Calu3 (cell line): ENCODE measurements around the gene TNIP2. TPM values are rescaled to one million over a fixed set of nuclear protein-coding genes. Genes with fewer than 3 reads are reported as not detected.

Source experiments
- Bru-seq: library from RNA; stranded (reverse); fragments of 400-500 nt; gene quantifications from one replicate; lab custom pipeline; 2021; lab: Mats Ljungman, UMichigan
- BruChase-seq, 2 experiments: library from RNA; stranded (reverse); fragments of 400-500 nt; gene quantifications; one replicate each; lab custom pipeline; 2021; lab: Mats Ljungman, UMichigan
- BruUV-seq: library from RNA; stranded (reverse); fragments of 400-500 nt; replicated peaks from 2 replicates; lab custom pipeline; 2021; lab: Mats Ljungman, UMichigan
- CTCF ChIA-PET: fragments of 300-600 bp; sonication (Branson Sonifier 250); formaldehyde crosslinking; loops from one replicate; lab custom pipeline; 2022; ENCODE audit warnings: antibody characterized with exemption; lab: Charles Lee
- DNase-seq: peaks from one replicate; pipeline ENCODE4 v3.0.0; 2022
- H3K27ac Mint-ChIP-seq: one replicate; pipeline ENCODE4 v1.8.0; 2022; ENCODE audit warnings: mixed read lengths; ENCODE audit not compliant: unreplicated experiment
- H3K27me3 Mint-ChIP-seq: one replicate; pipeline ENCODE4 v1.8.0; 2022; ENCODE audit warnings: mixed read lengths; ENCODE audit not compliant: unreplicated experiment
- H3K36me3 Mint-ChIP-seq: one replicate; pipeline ENCODE4 v1.8.0; 2022; ENCODE audit warnings: mild to moderate bottlenecking, moderate library complexity, mixed read lengths; ENCODE audit not compliant: insufficient read depth, unreplicated experiment
- H3K4me1 Mint-ChIP-seq: one replicate; pipeline ENCODE4 v1.8.0; 2022; ENCODE audit warnings: mild to moderate bottlenecking, low read depth, mixed read lengths; ENCODE audit not compliant: unreplicated experiment
- H3K4me3 Mint-ChIP-seq: one replicate; pipeline ENCODE4 v1.8.0; 2022; ENCODE audit warnings: mild to moderate bottlenecking, low read depth, moderate library complexity, mixed read lengths; ENCODE audit not compliant: unreplicated experiment
- H3K9me3 Mint-ChIP-seq: one replicate; pipeline ENCODE4 v1.8.0; 2022; ENCODE audit warnings: low read depth, mixed read lengths; ENCODE audit not compliant: unreplicated experiment
- intact Hi-C: fragments of 100-400 bp; cut with micrococcal nuclease; formaldehyde crosslinking; loops from one replicate; pipeline ENCODE4 v1.10.0; 2022; ENCODE audit not compliant: unreplicated experiment
- long read RNA-seq: library from polyadenylated mRNA; stranded (forward); transcript quantifications from one replicate; pipeline ENCODE4 v2.0.0, GENCODE V29; 2022
- total RNA-seq: library from RNA; stranded (reverse); gene quantifications from 2 replicates; pipeline ENCODE4 v1.2.3, GENCODE V29; 2022
- TF ChIP-seq, protein P1 (sequence below): fragments of 200-600 bp; IDR thresholded peaks from one replicate; pipeline ENCODE4 v1.8.0; 2022; ENCODE audit warnings: antibody characterized with exemption; ENCODE audit not compliant: unreplicated experiment

TNIP2 gene, protein sequence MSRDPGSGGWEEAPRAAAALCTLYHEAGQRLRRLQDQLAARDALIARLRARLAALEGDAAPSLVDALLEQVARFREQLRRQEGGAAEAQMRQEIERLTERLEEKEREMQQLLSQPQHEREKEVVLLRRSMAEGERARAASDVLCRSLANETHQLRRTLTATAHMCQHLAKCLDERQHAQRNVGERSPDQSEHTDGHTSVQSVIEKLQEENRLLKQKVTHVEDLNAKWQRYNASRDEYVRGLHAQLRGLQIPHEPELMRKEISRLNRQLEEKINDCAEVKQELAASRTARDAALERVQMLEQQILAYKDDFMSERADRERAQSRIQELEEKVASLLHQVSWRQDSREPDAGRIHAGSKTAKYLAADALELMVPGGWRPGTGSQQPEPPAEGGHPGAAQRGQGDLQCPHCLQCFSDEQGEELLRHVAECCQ
- total RNA-seq (17.5 and 18.7 TPM in 2 replicates), Bru-seq, nascent RNA (percentile 49 among the genes with signal in this experiment), BruChase-seq, experiment 1, labeled RNA remaining after a 6-hour chase (percentile 54 among the genes with signal in this experiment), BruChase-seq, experiment 2, labeled RNA remaining after a 2-hour chase (percentile 52 among the genes with signal in this experiment)
- long read RNA-seq, transcript TNIP2-201 (6 exons, 1,974 nt): major isoform, 23 of 33 reads
- long read RNA-seq, partial matches to known transcripts: 3 of 33 reads
- long read RNA-seq, other reads (novel, unspliced or antisense): 6 of 33 reads

DNA sequence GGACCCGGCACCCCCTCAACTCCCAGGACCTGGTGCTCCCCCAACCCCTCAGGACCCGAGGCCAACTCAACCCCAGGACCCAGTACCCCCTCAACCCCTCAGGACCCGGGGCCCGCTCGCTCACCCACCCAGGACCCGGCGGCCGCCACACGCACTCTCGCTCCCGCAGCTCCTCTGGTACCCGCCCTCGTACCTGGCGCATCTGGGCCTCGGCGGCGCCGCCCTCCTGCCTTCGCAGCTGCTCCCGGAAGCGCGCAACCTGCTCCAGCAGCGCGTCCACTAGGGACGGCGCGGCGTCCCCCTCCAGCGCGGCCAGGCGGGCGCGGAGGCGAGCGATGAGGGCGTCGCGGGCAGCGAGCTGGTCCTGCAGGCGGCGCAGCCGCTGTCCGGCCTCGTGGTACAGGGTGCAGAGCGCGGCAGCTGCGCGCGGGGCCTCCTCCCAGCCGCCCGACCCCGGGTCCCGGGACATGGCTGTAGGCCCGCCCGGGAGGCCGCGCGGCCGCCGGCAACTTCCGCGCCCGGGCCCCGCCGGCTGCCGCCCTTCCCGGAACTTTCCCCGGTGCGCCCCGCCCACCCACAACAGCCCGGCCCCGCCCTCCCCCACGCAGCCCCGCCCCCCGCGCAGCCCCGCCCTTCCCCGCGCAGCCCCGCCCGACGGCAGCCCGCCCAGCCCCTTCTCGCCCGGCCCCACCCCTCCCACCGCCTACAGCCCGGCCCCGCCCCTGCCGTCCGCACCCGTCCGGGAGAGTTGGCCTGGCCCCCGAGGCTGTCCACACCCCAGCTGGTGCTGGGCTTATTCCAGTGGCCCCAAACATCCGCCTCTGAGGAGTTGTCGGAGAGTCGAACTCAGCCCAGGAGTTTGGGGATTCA is at the start of gene TNIP2:
TNIP2 (minus strand) TSS at position 516 of the 870 bp plus-strand sequence; CDS start at position 469, 47 bp downstream.
- intact Hi-C loops: no loop called here
- BruUV-seq: no TSS peak
- CTCF ChIA-PET: interaction anchor here (0.6 to 1.4 kb wide), 2 partner anchors 208 to 281 kb away, joined by 3 read pairs; partner anchors contain the start of gene GRK4

DNA sequence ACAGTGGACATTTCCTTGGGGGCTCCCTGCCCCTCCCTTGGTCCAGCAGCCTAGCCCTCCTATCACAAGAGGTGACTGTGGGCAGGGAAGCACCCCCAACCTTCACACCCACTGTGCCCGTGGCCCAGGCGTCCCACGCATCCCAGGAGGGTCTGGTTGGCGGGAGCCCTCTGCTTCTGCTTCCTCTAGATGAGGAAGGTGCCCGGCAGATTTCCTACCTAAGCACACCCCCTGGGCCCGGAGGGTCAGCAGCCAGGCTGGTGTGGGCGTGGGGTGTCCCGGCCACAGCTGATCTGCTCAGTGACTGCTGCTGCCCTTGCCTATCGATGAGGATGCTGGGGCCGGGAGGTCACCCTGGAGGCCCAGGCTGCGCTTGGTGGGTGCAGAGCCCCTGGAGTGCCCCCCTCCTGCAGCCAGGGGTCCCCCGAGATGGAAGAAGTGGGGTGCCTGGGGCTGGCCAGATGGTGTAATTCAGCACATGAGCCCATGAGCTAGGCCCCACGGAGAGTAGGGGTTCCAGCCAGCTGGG is 48.9 kb upstream of the TNIP2 start:
- DNase-seq: no peak
- TF ChIP-seq, protein P1, sequence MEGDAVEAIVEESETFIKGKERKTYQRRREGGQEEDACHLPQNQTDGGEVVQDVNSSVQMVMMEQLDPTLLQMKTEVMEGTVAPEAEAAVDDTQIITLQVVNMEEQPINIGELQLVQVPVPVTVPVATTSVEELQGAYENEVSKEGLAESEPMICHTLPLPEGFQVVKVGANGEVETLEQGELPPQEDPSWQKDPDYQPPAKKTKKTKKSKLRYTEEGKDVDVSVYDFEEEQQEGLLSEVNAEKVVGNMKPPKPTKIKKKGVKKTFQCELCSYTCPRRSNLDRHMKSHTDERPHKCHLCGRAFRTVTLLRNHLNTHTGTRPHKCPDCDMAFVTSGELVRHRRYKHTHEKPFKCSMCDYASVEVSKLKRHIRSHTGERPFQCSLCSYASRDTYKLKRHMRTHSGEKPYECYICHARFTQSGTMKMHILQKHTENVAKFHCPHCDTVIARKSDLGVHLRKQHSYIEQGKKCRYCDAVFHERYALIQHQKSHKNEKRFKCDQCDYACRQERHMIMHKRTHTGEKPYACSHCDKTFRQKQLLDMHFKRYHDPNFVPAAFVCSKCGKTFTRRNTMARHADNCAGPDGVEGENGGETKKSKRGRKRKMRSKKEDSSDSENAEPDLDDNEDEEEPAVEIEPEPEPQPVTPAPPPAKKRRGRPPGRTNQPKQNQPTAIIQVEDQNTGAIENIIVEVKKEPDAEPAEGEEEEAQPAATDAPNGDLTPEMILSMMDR: no peak
- no peaks in the 10 kb centered on the region for H3K9me3 Mint-ChIP-seq
- CTCF ChIA-PET: no interaction called here
- intact Hi-C loops: no loop called here
- H3K27ac Mint-ChIP-seq: peak overlapping the region; percentile 60
- no peaks in the 10 kb centered on the region for H3K27me3 Mint-ChIP-seq
- H3K36me3 Mint-ChIP-seq: peaks cover 7% of the 10 kb centered on the region
- no TSS peak for BruUV-seq
- H3K4me3 Mint-ChIP-seq: peak overlapping the region; percentile 36
- H3K4me1 Mint-ChIP-seq: peaks cover 40% of the 10 kb centered on the region

More for the DNA sequence above, at the start of gene TNIP2:
- peak within 1 kb of the TSS; percentile 83 for H3K4me3 Mint-ChIP-seq
- peaks cover 14% of the 10 kb centered on the region for H3K36me3 Mint-ChIP-seq
- H3K27me3 Mint-ChIP-seq: no peaks in the 10 kb centered on the region
- H3K27ac Mint-ChIP-seq: peak within 1 kb of the TSS; percentile 75
- peaks cover 17% of the 10 kb centered on the region for H3K4me1 Mint-ChIP-seq
- DNase-seq: peak; percentile 70
- no peaks in the 10 kb centered on the region for H3K9me3 Mint-ChIP-seq
- TF ChIP-seq, protein P1: no peak

GRCh38 chr4:2804449-2804972 is 48.4 kb upstream of the TNIP2 start:
- intact Hi-C loops: no loop called here
- CTCF ChIA-PET: no interaction called here
- no peak for DNase-seq
- Mint-ChIP-seq H3K4me3 (no peak overlapping the region), H3K9me3 (no peaks in the 10 kb centered on the region), H3K4me1 (peaks cover 40% of the 10 kb centered on the region), H3K36me3 (peaks cover 7% of the 10 kb centered on the region), H3K27me3 (no peaks in the 10 kb centered on the region), H3K27ac (no peak overlapping the region)
- TF ChIP-seq, protein P1: no peak
- no TSS peak for BruUV-seq
